ENCODE results near the gene ERBB4.

Gene ERBB4

GRCh38 chr2:212531499-212531898 is 7.1 kb downstream of the ERBB4 start:
- DNase-seq (ENCODE audit: insufficient read length, low spot score) (no peak), FAIRE-seq (no peak)
- TF ChIP-seq POLR2AphosphoS5 (IDR thresholded peaks at IDR 0.05; ENCODE audit: low read depth, low read length): no peak
- TF ChIP-seq POLR2A (IDR thresholded peaks at IDR 0.05; ENCODE audit: low read depth, low read length): no peak
- no peak for TF ChIP-seq POU2F2 (IDR thresholded peaks at IDR 0.05; ENCODE audit: low read depth, low read length)
- no peak for TF ChIP-seq PAX5 (IDR thresholded peaks at IDR 0.05; ENCODE audit: insufficient read depth, low read length, severe bottlenecking)
- no peak for TF ChIP-seq SPI1 (IDR thresholded peaks at IDR 0.05; ENCODE audit: low read depth, low read length)

GRCh38 chr2:212530991-212531390 is 7.6 kb downstream of the ERBB4 start:
- DNase-seq (ENCODE audit: insufficient read length, low spot score): no peak
- FAIRE-seq: no peak

DNA sequence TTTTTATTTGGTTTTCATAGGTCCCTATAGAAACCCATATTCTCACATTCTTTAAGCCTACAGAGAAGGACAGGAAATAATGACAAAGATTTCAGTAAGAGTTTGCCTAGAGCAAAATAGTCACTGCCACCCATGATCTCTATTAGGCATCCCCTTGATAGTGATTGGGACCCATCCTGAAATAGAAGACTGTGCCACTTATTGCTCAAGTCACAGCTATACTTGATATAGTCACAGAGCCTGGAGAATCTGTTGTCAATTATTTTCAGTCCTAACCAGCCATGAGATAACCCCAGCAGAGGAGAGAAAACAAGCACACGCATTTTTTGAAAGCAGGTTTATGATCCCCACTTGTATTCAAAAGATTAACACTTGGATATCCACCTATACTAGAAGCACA is 8.2 kb downstream of the ERBB4 start:
- TF ChIP-seq POLR2A (IDR thresholded peaks at IDR 0.05; ENCODE audit: low read depth, low read length) (no peak), POU2F2 (IDR thresholded peaks at IDR 0.05; ENCODE audit: low read depth, low read length) (no peak), TAF1 (IDR thresholded peaks at IDR 0.05; ENCODE audit: low read depth, low read length) (no peak), PAX5 (IDR thresholded peaks at IDR 0.05; ENCODE audit: insufficient read depth, low read length, severe bottlenecking) (no peak)
- DNase-seq (ENCODE audit: insufficient read length, low spot score): no peak
- no peak for FAIRE-seq

More at GRCh38 chr2:212530991-212531390, 7.6 kb downstream of the ERBB4 start:
- TF ChIP-seq POU2F2 (IDR thresholded peaks at IDR 0.05; ENCODE audit: low read depth, low read length) (no peak), TAF1 (IDR thresholded peaks at IDR 0.05; ENCODE audit: low read depth, low read length) (no peak), POLR2AphosphoS5 (IDR thresholded peaks at IDR 0.05; ENCODE audit: low read depth, low read length) (no peak), PAX5 (IDR thresholded peaks at IDR 0.05; ENCODE audit: insufficient read depth, low read length, severe bottlenecking) (no peak), POLR2A (IDR thresholded peaks at IDR 0.05; ENCODE audit: low read depth, low read length) (no peak), SPI1 (IDR thresholded peaks at IDR 0.05; ENCODE audit: low read depth, low read length) (no peak)

GRCh38 chr2:212528106-212528856 is 10.3 kb downstream of the ERBB4 start:
- TF ChIP-seq POU2F2 (IDR thresholded peaks at IDR 0.05; ENCODE audit: low read depth, low read length): no peak
- no peak for TF ChIP-seq POLR2A (IDR thresholded peaks at IDR 0.05; ENCODE audit: low read depth, low read length)
- TF ChIP-seq PAX5 (IDR thresholded peaks at IDR 0.05; ENCODE audit: insufficient read depth, low read length, severe bottlenecking): no peak
- no peak for TF ChIP-seq TAF1 (IDR thresholded peaks at IDR 0.05; ENCODE audit: low read depth, low read length)
- FAIRE-seq: no peak
- no peak for DNase-seq (ENCODE audit: insufficient read length, low spot score)

DNA sequence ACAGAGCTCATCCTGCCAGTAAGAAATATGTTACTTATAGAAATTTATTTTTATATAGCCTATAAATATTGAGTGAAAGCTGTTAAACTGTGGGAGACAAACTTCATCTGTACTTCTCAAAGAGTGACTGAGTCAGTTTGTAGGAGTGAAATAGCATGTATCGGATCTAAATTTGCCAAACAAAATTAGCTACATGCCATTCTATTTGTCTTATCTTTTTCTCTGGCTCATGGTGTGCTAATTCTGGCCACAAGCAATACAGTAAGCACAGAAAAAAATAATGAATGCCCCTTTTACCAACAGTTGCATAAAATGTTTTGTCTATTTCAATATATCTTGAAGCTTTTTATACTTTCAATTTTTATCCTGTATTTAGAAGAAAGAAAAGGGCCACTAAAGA is 12.5 kb downstream of the ERBB4 start:
- DNase-seq (ENCODE audit: insufficient read length, low spot score) (no peak), FAIRE-seq (no peak)
- no peak for TF ChIP-seq SPI1 (IDR thresholded peaks at IDR 0.05; ENCODE audit: low read depth, low read length)
- TF ChIP-seq POLR2AphosphoS5 (IDR thresholded peaks at IDR 0.05; ENCODE audit: low read depth, low read length): no peak
- TF ChIP-seq PAX5 (IDR thresholded peaks at IDR 0.05; ENCODE audit: insufficient read depth, low read length, severe bottlenecking): no peak
- TF ChIP-seq POLR2A (IDR thresholded peaks at IDR 0.05; ENCODE audit: low read depth, low read length): no peak
- TF ChIP-seq TAF1 (IDR thresholded peaks at IDR 0.05; ENCODE audit: low read depth, low read length): no peak
- no peak for TF ChIP-seq POU2F2 (IDR thresholded peaks at IDR 0.05; ENCODE audit: low read depth, low read length)

- DNase-seq (ENCODE audit: insufficient read length, low spot score): no peak
- TF ChIP-seq POLR2A (IDR thresholded peaks at IDR 0.05; ENCODE audit: low read depth, low read length) (no peak), TAF1 (IDR thresholded peaks at IDR 0.05; ENCODE audit: low read depth, low read length) (no peak), SPI1 (IDR thresholded peaks at IDR 0.05; ENCODE audit: low read depth, low read length) (no peak), PAX5 (IDR thresholded peaks at IDR 0.05; ENCODE audit: insufficient read depth, low read length, severe bottlenecking) (no peak), POLR2AphosphoS5 (IDR thresholded peaks at IDR 0.05; ENCODE audit: low read depth, low read length) (no peak), POU2F2 (IDR thresholded peaks at IDR 0.05; ENCODE audit: low read depth, low read length) (no peak)
- FAIRE-seq: no peak
Observed at GRCh38 chr2:212523756-212524155, 14.8 kb downstream of the ERBB4 start.

GRCh38 chr2:212520340-212520739 is 18.3 kb downstream of the ERBB4 start:
- DNase-seq (ENCODE audit: insufficient read length, low spot score): no peak
- FAIRE-seq: no peak
- no peak for TF ChIP-seq POLR2AphosphoS5 (IDR thresholded peaks at IDR 0.05; ENCODE audit: low read depth, low read length)
- TF ChIP-seq POU2F2 (IDR thresholded peaks at IDR 0.05; ENCODE audit: low read depth, low read length): no peak
- TF ChIP-seq POLR2A (IDR thresholded peaks at IDR 0.05; ENCODE audit: low read depth, low read length): no peak
- TF ChIP-seq SPI1 (IDR thresholded peaks at IDR 0.05; ENCODE audit: low read depth, low read length): no peak
- TF ChIP-seq TAF1 (IDR thresholded peaks at IDR 0.05; ENCODE audit: low read depth, low read length): no peak
- TF ChIP-seq PAX5 (IDR thresholded peaks at IDR 0.05; ENCODE audit: insufficient read depth, low read length, severe bottlenecking): no peak

- no peak for FAIRE-seq
- TF ChIP-seq PAX5 (IDR thresholded peaks at IDR 0.05; ENCODE audit: insufficient read depth, low read length, severe bottlenecking): no peak
- no peak for TF ChIP-seq TAF1 (IDR thresholded peaks at IDR 0.05; ENCODE audit: low read depth, low read length)
- TF ChIP-seq POLR2AphosphoS5 (IDR thresholded peaks at IDR 0.05; ENCODE audit: low read depth, low read length): no peak
- no peak for TF ChIP-seq POLR2A (IDR thresholded peaks at IDR 0.05; ENCODE audit: low read depth, low read length)
- TF ChIP-seq POU2F2 (IDR thresholded peaks at IDR 0.05; ENCODE audit: low read depth, low read length): no peak
- TF ChIP-seq SPI1 (IDR thresholded peaks at IDR 0.05; ENCODE audit: low read depth, low read length): no peak
- DNase-seq (ENCODE audit: insufficient read length, low spot score): no peak
Observed at GRCh38 chr2:212517693-212518092, 20.9 kb downstream of the ERBB4 start.

- no peak for TF ChIP-seq SPI1 (IDR thresholded peaks at IDR 0.05; ENCODE audit: low read depth, low read length)
- TF ChIP-seq TAF1 (IDR thresholded peaks at IDR 0.05; ENCODE audit: low read depth, low read length): no peak
- TF ChIP-seq POLR2A (IDR thresholded peaks at IDR 0.05; ENCODE audit: low read depth, low read length): no peak
- TF ChIP-seq POU2F2 (IDR thresholded peaks at IDR 0.05; ENCODE audit: low read depth, low read length): no peak
- TF ChIP-seq PAX5 (IDR thresholded peaks at IDR 0.05; ENCODE audit: insufficient read depth, low read length, severe bottlenecking): no peak
- no peak for TF ChIP-seq POLR2AphosphoS5 (IDR thresholded peaks at IDR 0.05; ENCODE audit: low read depth, low read length)
- FAIRE-seq (no peak), DNase-seq (ENCODE audit: insufficient read length, low spot score) (no peak)
Observed at GRCh38 chr2:212505586-212505985, 33.0 kb downstream of the ERBB4 start.

DNA sequence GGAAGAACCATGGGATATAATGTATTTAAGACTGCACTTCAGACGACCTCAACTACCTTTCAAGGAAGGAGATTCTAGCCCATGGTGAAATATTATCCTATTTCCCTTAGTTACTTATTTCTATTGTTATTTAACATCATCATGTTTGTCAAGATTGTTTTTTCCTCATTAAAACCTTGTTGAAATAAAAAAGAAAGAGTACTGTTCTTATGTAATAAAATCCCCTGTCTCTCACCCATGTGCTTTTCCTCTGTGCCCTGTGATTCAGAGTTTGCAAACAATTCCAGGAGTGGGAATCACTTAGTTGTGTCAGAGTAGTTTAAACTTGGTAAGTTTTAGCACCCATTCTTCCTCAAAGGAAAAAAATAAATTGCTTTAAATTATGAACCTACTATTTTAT is 43.6 kb downstream of the ERBB4 start:
- FAIRE-seq (no peak), DNase-seq (ENCODE audit: insufficient read length, low spot score) (no peak)
- TF ChIP-seq PAX5 (IDR thresholded peaks at IDR 0.05; ENCODE audit: insufficient read depth, low read length, severe bottlenecking): no peak
- no peak for TF ChIP-seq POU2F2 (IDR thresholded peaks at IDR 0.05; ENCODE audit: low read depth, low read length)
- TF ChIP-seq SPI1 (IDR thresholded peaks at IDR 0.05; ENCODE audit: low read depth, low read length): no peak
- no peak for TF ChIP-seq POLR2AphosphoS5 (IDR thresholded peaks at IDR 0.05; ENCODE audit: low read depth, low read length)
- no peak for TF ChIP-seq TAF1 (IDR thresholded peaks at IDR 0.05; ENCODE audit: low read depth, low read length)
- no peak for TF ChIP-seq POLR2A (IDR thresholded peaks at IDR 0.05; ENCODE audit: low read depth, low read length)

Data from GM12891 (cell line).